Mucosa of descending colon (tissue), 3 donors: ENCODE data around the gene PDE2A. TPM values are rescaled to one million over a fixed set of nuclear protein-coding genes. Genes with fewer than 3 reads are reported as not detected.

Experiments
- ATAC-seq: fragments of 200-7000 bp; cut with Tn5 transposase; one replicate; pipeline ENCODE4 v1.9.1; 2020; ENCODE audit warnings: mild to moderate bottlenecking, moderate library complexity
- DNase-seq, 3 donors: peaks; one replicate each; pipeline ENCODE4 v3.0.0-alpha.2; 2020
- H3K36me3 ChIP-seq: fragments of 200-600 bp; one replicate; pipeline ENCODE4 v1.8.0; 2021; ENCODE audit warnings: low read depth, mild to moderate bottlenecking
- H3K4me1 ChIP-seq: fragments of 200-600 bp; one replicate; pipeline ENCODE4 v1.8.0; 2021; ENCODE audit warnings: low read depth, mild to moderate bottlenecking
- H3K4me3 ChIP-seq: fragments of 200-600 bp; one replicate; pipeline ENCODE4 v1.8.0; 2021; ENCODE audit warnings: mild to moderate bottlenecking
- H3K9me3 ChIP-seq: fragments of 200-600 bp; one replicate; pipeline ENCODE4 v1.8.0; 2021; ENCODE audit warnings: mild to moderate bottlenecking
- CTCF ChIP-seq: fragments of 200-600 bp; IDR thresholded peaks from one replicate; pipeline ENCODE4 v1.8.0; 2022; ENCODE audit warnings: antibody characterized with exemption, mild to moderate bottlenecking
- intact Hi-C, 2 donors: fragments of 100-400 bp; cut with DNase I in 1 of 2; cut with micrococcal nuclease in 1 of 2; formaldehyde crosslinking; loops; one replicate each; pipeline versions ENCODE4 v1.11.0 to v1.11.1; 2022; cut with DNase I, micrococcal nuclease
- total RNA-seq, 3 donors: library from RNA; stranded (reverse); fragmentation: NEBNext Ultra II Directional in 2 of 3; extraction: Animal tissue kit (Norgen Biotek cat#: 25700) in 2 of 3; gene quantifications; one replicate each; pipeline versions ENCODE4 v1.2.1 to v1.2.4, GENCODE V29; 2021 to 2023
- donor health status: DM: no; HTN: no; CAD: no; lungs with moderate emphysema.
- donor health status: DM: no; HTN: no; CAD: no.
- donor health status: DM: no; HTN: yes; CAD: no.

The PDE2A gene
- total RNA-seq, 3 donors from 2014 or later = 7.0 to 45.9 (median 9.6) TPM

- DNase-seq = no peak
- intact Hi-C loops = loop anchor here in 1 of 2 donors (10.0 kb wide), 1 partner anchor 103 kb away; no protein-coding TSS in a partner anchor
- no peak for ATAC-seq
- H3K4me3 ChIP-seq = no peak overlapping the region
- TF ChIP-seq CTCF = no peak
- no peaks in the 10 kb centered on the region for H3K4me1 ChIP-seq
- H3K9me3 ChIP-seq = no peaks in the 10 kb centered on the region
- peaks cover 2% of the 10 kb centered on the region for H3K36me3 ChIP-seq
These were observed 13.1 kb upstream of the PDE2A start for GRCh38 chr11:72687326-72687725.

GRCh38 chr11:72686639-72687220 lies 12.5 kb upstream of the PDE2A start:
- TF ChIP-seq CTCF = no peak

DNA sequence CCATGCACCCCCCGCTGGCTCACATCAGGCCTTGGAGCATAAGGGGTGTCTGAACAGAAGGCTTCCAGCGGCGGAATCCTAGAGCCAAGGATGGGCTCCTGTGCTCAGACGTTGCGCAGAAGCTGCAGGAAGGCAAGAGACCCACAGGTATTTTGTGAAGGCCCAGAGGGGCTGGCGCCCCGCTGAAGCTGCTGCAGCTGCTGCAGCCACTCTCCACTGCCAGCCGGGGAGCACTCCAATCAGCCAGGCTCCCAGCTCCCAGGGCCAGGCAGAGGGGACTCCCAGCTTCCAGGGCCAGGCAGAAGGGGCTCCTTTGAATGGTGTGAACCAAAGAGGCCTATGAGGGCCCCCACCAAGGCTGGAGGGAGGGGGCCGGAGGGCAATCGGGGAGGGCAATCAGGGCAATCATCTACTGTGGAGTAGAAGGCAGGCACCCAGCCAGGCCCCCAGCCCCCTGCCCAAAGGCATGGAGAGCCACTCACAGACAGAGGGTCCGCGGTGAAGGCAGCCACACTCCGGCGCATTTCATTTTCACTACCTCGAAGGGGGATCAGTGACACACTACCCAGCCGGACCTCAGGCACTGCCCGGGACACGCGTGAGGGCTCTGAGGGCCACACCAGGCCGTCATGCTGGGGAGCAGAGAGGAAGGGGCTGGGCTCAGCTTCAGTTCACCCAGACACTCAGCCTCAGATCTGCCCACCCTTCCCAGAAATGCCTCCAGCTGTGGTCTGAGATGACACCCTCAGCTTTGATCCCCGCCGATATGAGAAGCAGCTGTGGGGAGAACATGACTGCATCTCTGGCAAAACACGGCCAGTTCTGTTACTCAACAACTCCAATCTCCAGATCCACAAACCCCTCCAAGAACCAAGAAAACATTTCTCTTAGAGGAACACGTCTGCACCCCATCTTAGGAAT lies 11.6 kb upstream of the PDE2A start:
- no peaks in the 10 kb centered on the region for H3K4me1 ChIP-seq
- no peaks in the 10 kb centered on the region for H3K9me3 ChIP-seq
- intact Hi-C loops = loop anchor here in 1 of 2 donors (10.0 kb wide), 1 partner anchor 101 kb away; no protein-coding TSS in a partner anchor
- peak in 2 of 3 donors; percentile 37 to 47 for DNase-seq
- peak; percentile 2 for ATAC-seq
- no peak overlapping the region for H3K4me3 ChIP-seq
- no peaks in the 10 kb centered on the region for H3K36me3 ChIP-seq
- TF ChIP-seq CTCF = no peak

More at GRCh38 chr11:72686639-72687220, 12.5 kb upstream of the PDE2A start:
- DNase-seq (no peak), ATAC-seq (no peak)
- intact Hi-C loops = loop anchor here in 1 of 2 donors (10.0 kb wide), 1 partner anchor 102 kb away; no protein-coding TSS in a partner anchor
- Histone ChIP-seq H3K36me3 (peaks cover 2% of the 10 kb centered on the region), H3K4me1 (no peaks in the 10 kb centered on the region), H3K4me3 (no peak overlapping the region), H3K9me3 (no peaks in the 10 kb centered on the region)

DNA sequence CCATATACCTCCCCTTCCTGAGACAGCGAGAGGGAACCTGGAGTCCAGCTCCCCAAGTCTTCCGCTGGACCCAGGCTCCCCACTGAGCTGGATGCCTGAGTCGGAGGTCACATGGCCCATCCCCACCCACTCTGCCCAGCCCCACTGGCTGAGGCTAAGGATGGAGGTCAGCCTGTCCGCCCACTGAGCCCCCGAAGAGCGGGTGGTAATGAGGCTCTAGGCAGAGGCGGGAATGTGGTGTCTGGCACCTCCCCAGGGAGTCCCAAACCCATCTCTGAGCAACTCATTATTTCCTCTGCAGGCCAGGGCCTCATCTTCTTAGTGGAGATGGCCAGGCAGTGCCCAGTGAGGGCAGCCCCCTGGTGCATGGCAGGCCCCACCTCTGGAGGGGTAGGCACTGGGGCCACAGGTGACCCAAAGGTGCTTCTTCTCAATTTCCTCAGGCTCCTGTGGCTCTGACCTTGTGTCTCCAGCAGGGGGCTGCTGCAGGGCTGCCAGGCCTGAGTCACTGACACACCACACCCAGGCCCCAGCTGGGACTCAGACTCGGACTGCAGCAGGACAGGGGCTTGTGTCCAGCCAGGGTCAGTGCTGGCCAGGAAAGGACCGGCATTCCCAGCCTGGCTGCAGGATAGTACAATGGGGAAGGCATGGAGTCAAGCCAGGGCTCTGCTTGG lies 10.2 kb upstream of the PDE2A start:
- ATAC-seq (peak; percentile 72), DNase-seq (peak in 2 of 3 donors; percentile 61 to 68)
- Histone ChIP-seq H3K4me3 (no peak overlapping the region), H3K36me3 (no peaks in the 10 kb centered on the region), H3K4me1 (no peaks in the 10 kb centered on the region), H3K9me3 (no peaks in the 10 kb centered on the region)
- intact Hi-C loops = loop anchor here in 1 of 2 donors (10.0 kb wide), 1 partner anchor 100 kb away; no protein-coding TSS in a partner anchor
- peak; percentile 32 for TF ChIP-seq CTCF

DNA sequence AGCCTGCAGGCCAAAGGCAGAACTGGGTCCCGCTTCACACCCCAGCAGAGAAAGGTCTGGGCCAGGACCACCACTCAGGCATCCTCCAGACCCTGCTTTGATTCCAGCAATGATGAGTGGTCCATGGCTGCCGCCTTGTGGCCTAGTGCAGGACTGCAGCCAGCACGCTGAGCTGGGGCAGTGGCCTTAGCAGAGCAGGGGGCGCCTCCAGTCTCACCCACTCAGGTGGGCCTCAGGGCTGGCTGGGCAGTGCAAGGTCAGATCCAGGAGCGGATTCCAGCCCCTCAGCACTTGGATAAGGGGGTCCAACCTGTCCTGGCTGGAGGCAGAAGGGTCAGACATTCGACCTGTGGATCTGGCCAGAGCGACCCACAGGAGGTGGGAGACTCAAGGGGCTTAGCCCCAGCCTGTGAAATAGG lies 9.6 kb upstream of the PDE2A start:
- intact Hi-C loops = loop anchor here in 1 of 2 donors (10.0 kb wide), 1 partner anchor 99 kb away; no protein-coding TSS in a partner anchor
- no peaks in the 10 kb centered on the region for H3K9me3 ChIP-seq
- peak; percentile 91 for TF ChIP-seq CTCF
- no peaks in the 10 kb centered on the region for H3K4me1 ChIP-seq
- ATAC-seq (peak; percentile 68), DNase-seq (peak in 2 of 3 donors; percentile 76 to 78)
- H3K4me3 ChIP-seq = no peak overlapping the region
- no peaks in the 10 kb centered on the region for H3K36me3 ChIP-seq
